Caco-2 (cell line): ENCODE data around the gene PIBF1. TPM values are rescaled to one million over a fixed set of nuclear protein-coding genes. Genes with fewer than 3 reads are reported as not detected.
"Not testable (repeated sequence)": the region's sequence is repeated elsewhere in the genome, so short reads cannot be mapped to it uniquely, and the experiment has no call there.

ENCODE experiments used
- BruUV-seq: library from RNA; stranded (reverse); fragments of 400-500 nt; replicated peaks from 2 replicates; lab custom pipeline; 2021; lab: Mats Ljungman, UMichigan
- CTCF ChIA-PET: fragments of 300-600 bp; sonication (Branson Sonifier 250); formaldehyde crosslinking; loops from one replicate; lab custom pipeline; 2022; ENCODE audit warnings: antibody characterized with exemption; lab: Charles Lee
- POLR2A ChIA-PET: fragments of 300-600 bp; sonication (Branson Sonifier 250); formaldehyde crosslinking; loops from one replicate; lab custom pipeline; 2022; ENCODE audit warnings: antibody characterized with exemption; lab: Charles Lee
- DNase-seq, 2 experiments: peaks; one replicate each; pipeline versions ENCODE4 v3.0.0 to v3.0.0-alpha.2; 2020 to 2022
- H3K27me3 ChIP-seq: replicated peaks from 2 replicates; pipeline ENCODE4 v1.6.0; 2011; ENCODE audit warnings: low read length; ENCODE audit not compliant: control insufficient read depth, insufficient read depth
- H3K36me3 ChIP-seq: 2 replicates; pipeline ENCODE4 v1.5.1; 2011; ENCODE audit warnings: low read length; ENCODE audit not compliant: control insufficient read depth, insufficient read depth
- H3K4me1 ChIP-seq: fragments of 250-450 bp; sonication (Bioruptor Pico); 2 replicates; pipeline ENCODE4 v1.5.1; 2020; ENCODE audit warnings: mild to moderate bottlenecking
- H3K4me3 ChIP-seq: 2 replicates; pipeline ENCODE4 v1.5.1; 2011; ENCODE audit warnings: low read depth, mild to moderate bottlenecking, control low read depth, low read length
- H3K9me3 ChIP-seq: fragments of 250-450 bp; sonication (Bioruptor Pico); 2 replicates; pipeline ENCODE4 v1.5.1; 2020; ENCODE audit warnings: mild to moderate bottlenecking, moderate library complexity
- H3K27ac Mint-ChIP-seq: one replicate; pipeline ENCODE4 v1.8.0; 2022; ENCODE audit warnings: mixed read lengths; ENCODE audit not compliant: unreplicated experiment
- H3K27me3 Mint-ChIP-seq: one replicate; pipeline ENCODE4 v1.8.0; 2022; ENCODE audit warnings: mixed read lengths; ENCODE audit not compliant: insufficient read depth, unreplicated experiment
- H3K36me3 Mint-ChIP-seq: one replicate; pipeline ENCODE4 v1.8.0; 2022; ENCODE audit warnings: mild to moderate bottlenecking, mixed read lengths; ENCODE audit not compliant: insufficient read depth, unreplicated experiment
- H3K4me1 Mint-ChIP-seq: one replicate; pipeline ENCODE4 v1.8.0; 2022; ENCODE audit warnings: low read depth, mixed read lengths; ENCODE audit not compliant: unreplicated experiment
- H3K4me3 Mint-ChIP-seq: one replicate; pipeline ENCODE4 v1.8.0; 2022; ENCODE audit warnings: mild to moderate bottlenecking, moderate library complexity, mixed read lengths; ENCODE audit not compliant: unreplicated experiment
- H3K9me3 Mint-ChIP-seq: one replicate; pipeline ENCODE4 v1.8.0; 2022; ENCODE audit warnings: mixed read lengths; ENCODE audit not compliant: unreplicated experiment
- intact Hi-C: fragments of 100-400 bp; cut with micrococcal nuclease; formaldehyde crosslinking; loops from one replicate; pipeline ENCODE4 v1.10.0; 2022; ENCODE audit not compliant: unreplicated experiment
- total RNA-seq: library from RNA; stranded (reverse); gene quantifications from 2 replicates; pipeline ENCODE4 v1.2.3, GENCODE V29; 2022
- TF ChIP-seq, protein P1 (sequence below), 2 experiments: fragments of 200-600 bp in 1 of 2; IDR thresholded peaks; 1 replicate in 1 of 2; 2 replicates in 1 of 2; pipeline versions ENCODE4 v1.5.1 to v1.8.0; 2011 to 2022; ENCODE audit warnings: antibody characterized with exemption in 1 of 2, control low read depth in 1 of 2, inconsistent platforms in 1 of 2, low read depth in 1 of 2, low read length in 1 of 2, mild to moderate bottlenecking in 1 of 2, moderate library complexity in 1 of 2; ENCODE audit not compliant: insufficient read depth in 1 of 2, severe bottlenecking in 1 of 2, unreplicated experiment in 1 of 2

The PIBF1 gene
- total RNA-seq, 1 experiment from 2014 or later, result 13.4 TPM

GRCh38 chr13:73040484-73040883, 258.6 kb downstream of the PIBF1 start:
- Mint-ChIP-seq H3K27me3 (no peaks in the 10 kb centered on the region), H3K4me3 (peak overlapping the region; percentile 55), H3K36me3 (peaks cover 13% of the 10 kb centered on the region), H3K4me1 (peaks cover 33% of the 10 kb centered on the region), H3K27ac (peak overlapping the region; percentile 80), H3K9me3 (no peaks in the 10 kb centered on the region)
- CTCF ChIA-PET, result interaction anchor here (1.0 to 1.6 kb wide), 2 partner anchors 18 to 201 kb away, joined by 5 to 6 read pairs; partner anchors contain the start of gene KLF5
- BruUV-seq, result no TSS peak
- no peaks in the 10 kb centered on the region for H3K9me3 ChIP-seq
- H3K36me3 ChIP-seq, result no peaks in the 10 kb centered on the region
- no peak overlapping the region for H3K4me3 ChIP-seq
- peaks cover 59% of the 10 kb centered on the region for H3K4me1 ChIP-seq
- POLR2A ChIA-PET, result interaction anchor here (1.3 to 1.4 kb wide), 2 partner anchors 18 to 20 kb away, joined by 6 to 14 read pairs; partner anchors contain the start of gene KLF5
- no peak for DNase-seq
- intact Hi-C loops, result loop anchor here (2.0 kb wide), 1 partner anchor 34 kb away; no protein-coding TSS in a partner anchor
- TF ChIP-seq, protein P1, sequence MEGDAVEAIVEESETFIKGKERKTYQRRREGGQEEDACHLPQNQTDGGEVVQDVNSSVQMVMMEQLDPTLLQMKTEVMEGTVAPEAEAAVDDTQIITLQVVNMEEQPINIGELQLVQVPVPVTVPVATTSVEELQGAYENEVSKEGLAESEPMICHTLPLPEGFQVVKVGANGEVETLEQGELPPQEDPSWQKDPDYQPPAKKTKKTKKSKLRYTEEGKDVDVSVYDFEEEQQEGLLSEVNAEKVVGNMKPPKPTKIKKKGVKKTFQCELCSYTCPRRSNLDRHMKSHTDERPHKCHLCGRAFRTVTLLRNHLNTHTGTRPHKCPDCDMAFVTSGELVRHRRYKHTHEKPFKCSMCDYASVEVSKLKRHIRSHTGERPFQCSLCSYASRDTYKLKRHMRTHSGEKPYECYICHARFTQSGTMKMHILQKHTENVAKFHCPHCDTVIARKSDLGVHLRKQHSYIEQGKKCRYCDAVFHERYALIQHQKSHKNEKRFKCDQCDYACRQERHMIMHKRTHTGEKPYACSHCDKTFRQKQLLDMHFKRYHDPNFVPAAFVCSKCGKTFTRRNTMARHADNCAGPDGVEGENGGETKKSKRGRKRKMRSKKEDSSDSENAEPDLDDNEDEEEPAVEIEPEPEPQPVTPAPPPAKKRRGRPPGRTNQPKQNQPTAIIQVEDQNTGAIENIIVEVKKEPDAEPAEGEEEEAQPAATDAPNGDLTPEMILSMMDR (IDR thresholded peaks at IDR 0.05; ENCODE audit: insufficient read depth in 1 of 2, low read depth in 1 of 2, low read length in 1 of 2, severe bottlenecking in 1 of 2, unreplicated experiment in 1 of 2), result no peak
- H3K27me3 ChIP-seq, result no peaks in the 10 kb centered on the region

DNA sequence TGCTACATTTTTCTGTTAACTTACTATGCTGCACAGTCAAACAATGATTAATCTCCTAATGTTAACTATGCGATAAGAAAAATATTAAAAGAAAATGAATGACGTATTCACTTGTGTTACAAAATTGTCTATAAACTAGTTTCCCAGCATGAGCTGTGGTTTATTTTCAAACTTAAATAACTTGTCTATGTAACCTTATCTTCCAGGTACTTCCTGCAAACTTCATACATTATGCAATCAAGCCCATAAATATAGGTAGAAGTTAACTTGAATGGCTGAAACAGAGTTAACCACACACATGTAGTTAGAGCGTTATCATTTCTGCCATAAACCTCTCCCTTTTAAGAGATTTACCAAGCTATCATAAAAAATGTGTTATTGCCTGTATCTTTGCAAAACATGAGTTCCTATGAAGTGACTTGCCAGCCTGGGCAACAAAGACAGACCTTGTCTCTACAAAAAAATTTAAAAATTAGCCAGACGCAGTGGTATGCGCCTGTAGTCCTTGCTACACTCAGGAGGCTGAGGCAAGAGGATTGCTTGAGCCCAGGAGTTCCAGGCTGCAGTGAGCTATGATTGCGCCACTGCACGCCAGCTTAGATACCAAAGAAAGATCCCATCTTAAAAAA, 259.1 kb downstream of the PIBF1 start:
- peak; percentile 82 to 92 for DNase-seq
- ChIA-PET POLR2A (interaction anchor here (0.6 to 1.4 kb wide), 4 partner anchors 18 to 529 kb away, joined by 6 to 14 read pairs (median 7); partner anchors contain the start of gene KLF5), CTCF (interaction anchor here (0.6 to 1.6 kb wide), 4 partner anchors 18 to 295 kb away, joined by 3 to 6 read pairs (median 4); partner anchors contain the start of gene KLF5)
- no peak overlapping the region for H3K4me3 ChIP-seq
- Mint-ChIP-seq H3K27me3 (no peaks in the 10 kb centered on the region), H3K4me3 (peak overlapping the region; percentile 55), H3K27ac (peak overlapping the region; percentile 80), H3K9me3 (no peaks in the 10 kb centered on the region), H3K4me1 (peaks cover 34% of the 10 kb centered on the region), H3K36me3 (peaks cover 11% of the 10 kb centered on the region)
- no TSS peak for BruUV-seq
- H3K4me1 ChIP-seq, result peaks cover 55% of the 10 kb centered on the region
- TF ChIP-seq, protein P1 (IDR thresholded peaks at IDR 0.05; ENCODE audit: insufficient read depth in 1 of 2, low read depth in 1 of 2, low read length in 1 of 2, severe bottlenecking in 1 of 2, unreplicated experiment in 1 of 2), result no peak
- no peaks in the 10 kb centered on the region for H3K36me3 ChIP-seq
- intact Hi-C loops, result loop anchor here (1.0 to 2.0 kb wide), 5 partner anchors 17 to 98 kb away; no protein-coding TSS in a partner anchor
- no peaks in the 10 kb centered on the region for H3K27me3 ChIP-seq
- H3K9me3 ChIP-seq, result no peaks in the 10 kb centered on the region

DNA sequence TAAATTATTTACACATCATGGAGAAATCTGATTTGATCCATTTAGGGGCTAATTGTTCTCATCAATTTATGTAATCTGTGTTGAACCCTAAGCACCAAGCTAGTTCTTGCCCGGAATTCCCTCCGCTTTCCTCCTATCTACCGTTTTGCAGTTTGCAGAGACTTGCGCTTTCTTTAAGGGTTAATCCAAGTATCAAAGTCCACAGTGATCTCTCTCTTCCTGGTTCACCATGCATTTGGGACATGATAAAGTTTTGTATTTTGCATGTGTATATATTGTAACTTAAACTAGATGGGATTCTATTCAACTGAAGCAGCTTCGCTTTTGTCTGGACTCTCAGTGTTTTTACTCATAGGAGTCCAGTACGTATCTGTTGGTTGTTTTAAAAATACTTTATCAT, 263.1 kb downstream of the PIBF1 start:
- Histone ChIP-seq H3K4me3 (no peak overlapping the region), H3K9me3 (no peaks in the 10 kb centered on the region), H3K36me3 (no peaks in the 10 kb centered on the region), H3K4me1 (peaks cover 27% of the 10 kb centered on the region), H3K27me3 (no peaks in the 10 kb centered on the region)
- BruUV-seq, result no TSS peak
- Mint-ChIP-seq H3K36me3 (peaks cover 8% of the 10 kb centered on the region), H3K4me1 (peaks cover 20% of the 10 kb centered on the region), H3K9me3 (no peaks in the 10 kb centered on the region), H3K4me3 (no peak overlapping the region), H3K27ac (peak overlapping the region; percentile 33), H3K27me3 (no peaks in the 10 kb centered on the region)
- ChIA-PET CTCF (no interaction called here), POLR2A (no interaction called here)
- intact Hi-C loops, result no loop called here
- TF ChIP-seq, protein P1 (IDR thresholded peaks at IDR 0.05; ENCODE audit: insufficient read depth in 1 of 2, low read depth in 1 of 2, low read length in 1 of 2, severe bottlenecking in 1 of 2, unreplicated experiment in 1 of 2), result no peak
- no peak for DNase-seq

DNA sequence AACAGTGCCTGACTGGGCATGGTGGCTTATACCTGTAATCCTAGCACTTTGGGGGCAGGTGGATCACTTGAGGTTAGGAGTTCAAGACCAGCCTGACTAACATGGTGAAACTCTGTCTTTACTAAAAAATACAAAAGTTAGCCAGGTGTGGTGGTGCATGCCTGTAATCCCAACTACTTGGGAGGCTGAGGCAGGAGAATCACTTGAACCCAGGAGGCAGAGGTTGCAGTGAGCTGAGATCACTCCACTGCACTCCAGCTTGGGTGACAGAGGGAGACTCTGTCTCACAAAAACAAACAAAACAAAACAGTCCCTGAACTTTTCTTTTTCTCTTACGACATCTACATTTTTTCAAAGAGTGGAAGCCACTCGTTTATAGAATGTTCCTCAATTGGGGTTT, 266.7 kb downstream of the PIBF1 start:
- intact Hi-C loops, H3K9me3 ChIP-seq, H3K27me3 Mint-ChIP-seq, H3K27me3 ChIP-seq, H3K27ac Mint-ChIP-seq, BruUV-seq, H3K4me3 ChIP-seq, H3K36me3 Mint-ChIP-seq, DNase-seq, H3K4me3 Mint-ChIP-seq, CTCF ChIA-PET, H3K9me3 Mint-ChIP-seq, H3K4me1 Mint-ChIP-seq, H3K36me3 ChIP-seq: not testable (repeated sequence)
- H3K4me1 ChIP-seq, result peaks cover 12% of the 10 kb centered on the region
- POLR2A ChIA-PET, result interaction anchor here (0.7 kb wide), 1 partner anchor 188 kb away, joined by 3 read pairs; no protein-coding TSS in a partner anchor
